GM12878 (cell line): ENCODE results near the gene GALP. TPM values are rescaled to one million over a fixed set of nuclear protein-coding genes. Genes with fewer than 3 reads are reported as not detected.

Source experiments
- ATAC-seq: fragments of 200-7000 bp; cut with Tn5 transposase; 3 replicates; pipeline ENCODE4 v1.9.1; 2020; ENCODE audit warnings: mild to moderate bottlenecking, moderate library complexity
- BruUV-seq: library from RNA; stranded (reverse); fragments of 400-500 nt; replicated peaks from 2 replicates; lab custom pipeline; 2021; lab: Mats Ljungman, UMichigan
- CTCF ChIA-PET: fragments of 300-600 bp; sonication (Branson Sonifier 250); formaldehyde crosslinking; extraction: SDS; loops from one replicate; lab custom pipeline; 2021; ENCODE audit warnings: inconsistent platforms; lab: Yijun Ruan, JAX
- POLR2A ChIA-PET: fragments of 350-600 bp; formaldehyde crosslinking; extraction: SDS; loops from one replicate; lab custom pipeline; 2021; ENCODE audit warnings: inconsistent platforms; lab: Charles Lee
- RAD21 ChIA-PET: fragments of 300-600 bp; sonication (Branson Sonifier 250); formaldehyde crosslinking; loops from one replicate; lab custom pipeline; 2023; ENCODE audit warnings: antibody characterized with exemption; ENCODE audit not compliant: unreplicated experiment; lab: Charles Lee
- SMC1A ChIA-PET: fragments of 300-600 bp; sonication (Branson Sonifier 250); formaldehyde crosslinking; loops from one replicate; lab custom pipeline; 2023; ENCODE audit not compliant: unreplicated experiment, uncharacterized antibody; lab: Charles Lee
- DNase-seq: peaks from one replicate; pipeline ENCODE4 v3.0.0-alpha.2; 2011; ENCODE audit warnings: low read depth, low spot score
- FAIRE-seq: peaks from 3 replicates; lab custom pipeline; 2011; peaks lifted over from hg19 to GRCh38; lab: Jason Lieb, UNC
- H2AFZ ChIP-seq: 2 replicates; pipeline ENCODE4 v1.6.0; 2011; ENCODE audit warnings: low read depth, low read length, control low read depth; ENCODE audit not compliant: control insufficient read depth
- H3K27ac ChIP-seq: 2 replicates; pipeline ENCODE4 v1.5.1; 2011; ENCODE audit warnings: control low read depth; ENCODE audit not compliant: control insufficient read depth, insufficient read depth
- H3K27me3 ChIP-seq, 2 experiments: replicated peaks in 1 of 2; 2 replicates each; pipeline versions ENCODE4 v1.6.0 to v1.6.1; 2011; ENCODE audit warnings: low read length in 1 of 2; ENCODE audit not compliant: control insufficient read depth in 2 of 2, insufficient read depth in 2 of 2
- H3K36me3 ChIP-seq, 2 experiments: 2 replicates each; pipeline ENCODE4 v1.5.1; 2011; ENCODE audit warnings: low read length in 1 of 2; ENCODE audit not compliant: control insufficient read depth in 2 of 2, insufficient read depth in 2 of 2
- H3K4me1 ChIP-seq: 2 replicates; pipeline ENCODE4 v1.6.1; 2011; ENCODE audit warnings: mild to moderate bottlenecking, low read length, moderate library complexity, mixed read lengths; ENCODE audit not compliant: control insufficient read depth, insufficient read depth
- H3K4me2 ChIP-seq: 2 replicates; pipeline ENCODE4 v1.6.0; 2011; ENCODE audit warnings: control low read depth; ENCODE audit not compliant: control insufficient read depth, insufficient read depth
- H3K4me3 ChIP-seq: fragments of 200-600 bp; sonication (generic); 2 replicates; pipeline ENCODE4 v1.5.1; 2016
- H3K79me2 ChIP-seq: 2 replicates; pipeline ENCODE4 v1.6.0; 2011; ENCODE audit warnings: low read length; ENCODE audit not compliant: control insufficient read depth, insufficient read depth
- H3K9ac ChIP-seq: 2 replicates; pipeline ENCODE4 v1.8.0; 2011; ENCODE audit warnings: low read length, control low read depth, mixed read lengths; ENCODE audit not compliant: control insufficient read depth, insufficient read depth
- H3K9me3 ChIP-seq: replicated peaks from 3 replicates; pipeline ENCODE4 v1.5.1; 2011; ENCODE audit warnings: mild to moderate bottlenecking, low read length; ENCODE audit not compliant: control insufficient read depth, insufficient read depth
- H4K20me1 ChIP-seq: 2 replicates; pipeline ENCODE4 v1.6.0; 2011; ENCODE audit not compliant: control insufficient read depth, insufficient read depth
- CREB1 ChIP-seq: IDR thresholded peaks from 2 replicates; pipeline ENCODE4 v1.6.1; 2012; ENCODE audit warnings: low read depth, mild to moderate bottlenecking, inconsistent platforms
- DPF2 ChIP-seq: fragments of 450-650 bp; IDR thresholded peaks from 2 replicates; pipeline ENCODE4 v1.6.1; 2017; ENCODE audit warnings: mild to moderate bottlenecking
- GATAD2B ChIP-seq: fragments of 450-650 bp; conservative IDR thresholded peaks from 2 replicates; pipeline ENCODE4 v1.6.1; 2017; ENCODE audit warnings: low read depth, mild to moderate bottlenecking, moderate library complexity
- IKZF1 ChIP-seq: fragments of 450-650 bp; conservative IDR thresholded peaks from 2 replicates; pipeline ENCODE4 v1.6.1; 2017; ENCODE audit warnings: antibody characterized with exemption, mild to moderate bottlenecking
- NR2C2 ChIP-seq: IDR thresholded peaks from 2 replicates; pipeline ENCODE4 v1.6.1; 2011; ENCODE audit warnings: borderline replicate concordance, low read depth; ENCODE audit not compliant: control insufficient read depth, insufficient read length
- PAX5 ChIP-seq: IDR thresholded peaks from 2 replicates; pipeline ENCODE4 v1.6.1; 2011; ENCODE audit warnings: low read depth, low read length, borderline replicate concordance
- POLR2A ChIP-seq: IDR thresholded peaks from 2 replicates; pipeline ENCODE4 v1.6.1; 2011; ENCODE audit warnings: low read depth, mild to moderate bottlenecking, low read length
- RELB ChIP-seq: fragments of 450-650 bp; IDR thresholded peaks from 2 replicates; pipeline ENCODE4 v1.6.1; 2017; ENCODE audit warnings: low read depth, mild to moderate bottlenecking, moderate library complexity
- RUNX3 ChIP-seq: IDR thresholded peaks from 2 replicates; pipeline ENCODE4 v1.6.1; 2012; ENCODE audit warnings: low read length, inconsistent platforms
- SREBF1 ChIP-seq: IDR thresholded peaks from 2 replicates; pipeline ENCODE4 v1.6.1; 2012; ENCODE audit warnings: mild to moderate bottlenecking, low read length
- SRF ChIP-seq, 2 experiments: IDR thresholded peaks; 2 replicates each; pipeline ENCODE4 v1.6.1; 2011; ENCODE audit warnings: low read depth in 2 of 2, low read length in 2 of 2, mild to moderate bottlenecking in 1 of 2, moderate library complexity in 1 of 2
- YBX1 ChIP-seq: fragments of 450-650 bp; IDR thresholded peaks from 2 replicates; pipeline ENCODE4 v1.6.1; 2016; ENCODE audit warnings: antibody characterized with exemption
- WGBS: methylation state at CpG from one replicate; pipeline ENCODE4 v1.1.6; 2016; ENCODE audit warnings: low lambda C conversion rate; ENCODE audit not compliant: insufficient replicate concordance, insufficient coverage; ENCODE audit errors: missing lambda C conversion rate; 5-methylcytosine and 5-hydroxymethylcytosine counted together
- in situ Hi-C: fragments of 300-500 bp; cut with MboI; formaldehyde crosslinking; loops from 9 replicates; pipeline ENCODE4 v1.14.3; 2018; ENCODE audit warnings: mixed read lengths
- intact Hi-C: fragments of 100-400 bp; cut with micrococcal nuclease; formaldehyde crosslinking; loops from one replicate; pipeline ENCODE4 v1.14.2; 2022; ENCODE audit not compliant: unreplicated experiment
- polyA plus RNA-seq, 11 experiments: library from polyadenylated mRNA; depleted of rRNA in 4 of 11; unstranded in 6 of 11; stranded (reverse) in 5 of 11; fragments of >200 nt; fragmentation: Nextera tagmentation in 4 of 11; fragmentation: Illumina TruSeq in 1 of 11; extraction: Ambion mirVana in 4 of 11; extraction: Trizol in 1 of 11; gene quantifications; 1 replicate in 1 of 11; 2 replicates in 10 of 11; pipeline versions ENCODE4 v1.2.1 to v1.2.3, GENCODE V29; 2011 to 2016; ENCODE audit warnings: inconsistent platforms in 2 of 11, missing spikeins in 2 of 11, low read depth in 1 of 11
- total RNA-seq, 4 experiments: library from RNA; depleted of rRNA in 3 of 4; stranded (reverse); fragments of >200 nt in 3 of 4; fragmentation: Illumina TruSeq in 1 of 4; extraction: Trizol in 1 of 4; gene quantifications; 2 replicates each; pipeline versions ENCODE4 v1.2.1 to v1.2.3, GENCODE V29; 2013 to 2021
- TF ChIP-seq, protein P1 (sequence below): fragments of 450-650 bp; IDR thresholded peaks from 2 replicates; pipeline ENCODE4 v1.6.1; 2017; ENCODE audit warnings: mild to moderate bottlenecking, moderate library complexity

Gene GALP
- total and polyA plus RNA-seq, 10 of the 15 experiments (the other 5 are each of a cell fraction or from before 2014, with no cell fraction given), result not detected

DNA sequence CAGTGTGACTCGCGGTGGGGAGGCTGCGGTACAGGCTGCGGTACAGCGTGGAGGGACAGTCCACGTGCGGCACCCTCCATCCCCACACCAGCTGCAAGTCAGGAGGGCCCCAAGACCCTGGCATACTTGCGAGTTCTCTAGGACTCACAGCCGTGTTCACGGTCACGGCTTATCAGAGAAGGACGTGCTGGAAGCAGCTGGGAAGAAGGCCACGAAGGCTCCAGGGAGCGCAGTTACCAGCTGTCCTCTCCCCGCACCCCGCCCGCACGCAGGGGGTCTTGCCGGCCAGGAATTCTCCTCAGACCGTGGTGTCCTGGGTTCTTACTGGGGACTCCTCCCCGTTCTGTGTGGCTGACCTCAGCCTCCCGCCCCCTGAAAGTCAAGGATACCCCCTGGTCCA, 28.5 kb upstream of the GALP start:
- no peak overlapping the region for H3K4me2 ChIP-seq
- TF ChIP-seq POLR2A (0 out of 2 replicates have a peak, but pooled peaks have one; percentile 14), GATAD2B (no peak), PAX5 (no peak)
- TF ChIP-seq, all 136 proteins: peak for 1
- peaks cover 2 to 10% of the 10 kb centered on the region in 2 experiments for H3K36me3 ChIP-seq
- RAD21 ChIA-PET, result no interaction called here
- peaks cover 6% of the 10 kb centered on the region for H3K4me1 ChIP-seq
- H3K27ac ChIP-seq, result no peak overlapping the region
- ATAC-seq (no peak), DNase-seq (no peak), FAIRE-seq (no peak)
- CTCF ChIA-PET, result no interaction called here
- no peaks in the 10 kb centered on the region for H3K27me3 ChIP-seq
- H3K4me3 ChIP-seq, result no peak overlapping the region
- BruUV-seq, result no TSS peak
- intact Hi-C loops (no loop called here), in situ Hi-C loops (loop anchor here (25.0 kb wide), 1 partner anchor 1665 kb away; the partner anchor contains the start of gene ZNF552)
- no peaks in the 10 kb centered on the region for H3K9me3 ChIP-seq
- H3K79me2 ChIP-seq, result peaks cover 11% of the 10 kb centered on the region
- POLR2A ChIA-PET, result no interaction called here
- H3K9ac ChIP-seq, result no peak overlapping the region
- SMC1A ChIA-PET, result no interaction called here
- H4K20me1 ChIP-seq, result no peaks in the 10 kb centered on the region
- H2AFZ ChIP-seq, result no peak overlapping the region
- WGBS, result 98% methylated on average over 22 of the region's 22 CpGs

- Histone ChIP-seq H3K36me3 (peaks cover 2 to 7% of the 10 kb centered on the region in 2 experiments; a peak in 3 of 4 replicates), H3K9me3 (no peaks in the 10 kb centered on the region), H3K27me3 (no peaks in the 10 kb centered on the region), H4K20me1 (no peaks in the 10 kb centered on the region), H3K79me2 (peaks cover 3% of the 10 kb centered on the region), H3K4me1 (no peaks in the 10 kb centered on the region; the same call in 1 of the 2 replicates), H3K27ac (no peak overlapping the region), H3K4me2 (no peak overlapping the region), H3K9ac (no peak overlapping the region), H3K4me3 (no peak overlapping the region), H2AFZ (no peak overlapping the region)
- ChIA-PET RAD21 (no interaction called here), POLR2A (no interaction called here), CTCF (no interaction called here), SMC1A (no interaction called here)
- DNase-seq (no peak), ATAC-seq (no peak), FAIRE-seq (no peak)
- 98% methylated on average over 15 of the region's 15 CpGs for WGBS
- intact Hi-C loops, result no loop called here
- no TSS peak for BruUV-seq
- in situ Hi-C loops, result loop anchor here (25.0 kb wide), 1 partner anchor 1664 kb away; the partner anchor contains the start of gene ZNF552
- TF ChIP-seq RUNX3 (no peak), DPF2 (no peak), SRF (IDR thresholded peaks at IDR 0.05; ENCODE audit: low read depth in 2 of 2, low read length in 2 of 2) (no peak), NR2C2 (no peak), YBX1 (no peak), RELB (no peak), CREB1 (no peak), IKZF1 (no peak), SREBF1 (no peak)
- TF ChIP-seq, protein P1, sequence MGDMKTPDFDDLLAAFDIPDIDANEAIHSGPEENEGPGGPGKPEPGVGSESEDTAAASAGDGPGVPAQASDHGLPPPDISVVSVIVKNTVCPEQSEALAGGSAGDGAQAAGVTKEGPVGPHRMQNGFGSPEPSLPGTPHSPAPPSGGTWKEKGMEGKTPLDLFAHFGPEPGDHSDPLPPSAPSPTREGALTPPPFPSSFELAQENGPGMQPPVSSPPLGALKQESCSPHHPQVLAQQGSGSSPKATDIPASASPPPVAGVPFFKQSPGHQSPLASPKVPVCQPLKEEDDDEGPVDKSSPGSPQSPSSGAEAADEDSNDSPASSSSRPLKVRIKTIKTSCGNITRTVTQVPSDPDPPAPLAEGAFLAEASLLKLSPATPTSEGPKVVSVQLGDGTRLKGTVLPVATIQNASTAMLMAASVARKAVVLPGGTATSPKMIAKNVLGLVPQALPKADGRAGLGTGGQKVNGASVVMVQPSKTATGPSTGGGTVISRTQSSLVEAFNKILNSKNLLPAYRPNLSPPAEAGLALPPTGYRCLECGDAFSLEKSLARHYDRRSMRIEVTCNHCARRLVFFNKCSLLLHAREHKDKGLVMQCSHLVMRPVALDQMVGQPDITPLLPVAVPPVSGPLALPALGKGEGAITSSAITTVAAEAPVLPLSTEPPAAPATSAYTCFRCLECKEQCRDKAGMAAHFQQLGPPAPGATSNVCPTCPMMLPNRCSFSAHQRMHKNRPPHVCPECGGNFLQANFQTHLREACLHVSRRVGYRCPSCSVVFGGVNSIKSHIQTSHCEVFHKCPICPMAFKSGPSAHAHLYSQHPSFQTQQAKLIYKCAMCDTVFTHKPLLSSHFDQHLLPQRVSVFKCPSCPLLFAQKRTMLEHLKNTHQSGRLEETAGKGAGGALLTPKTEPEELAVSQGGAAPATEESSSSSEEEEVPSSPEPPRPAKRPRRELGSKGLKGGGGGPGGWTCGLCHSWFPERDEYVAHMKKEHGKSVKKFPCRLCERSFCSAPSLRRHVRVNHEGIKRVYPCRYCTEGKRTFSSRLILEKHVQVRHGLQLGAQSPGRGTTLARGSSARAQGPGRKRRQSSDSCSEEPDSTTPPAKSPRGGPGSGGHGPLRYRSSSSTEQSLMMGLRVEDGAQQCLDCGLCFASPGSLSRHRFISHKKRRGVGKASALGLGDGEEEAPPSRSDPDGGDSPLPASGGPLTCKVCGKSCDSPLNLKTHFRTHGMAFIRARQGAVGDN, result no peak
Observed at GRCh38 chr19:56148096-56148495, 27.7 kb upstream of the GALP start.
